Esophagus muscularis mucosa (tissue), 4 donors: ENCODE data around the gene PRXL2C. TPM values are rescaled to one million over a fixed set of nuclear protein-coding genes. Genes with fewer than 3 reads are reported as not detected.

Source experiments
- DNase-seq: peaks from one replicate; pipeline ENCODE4 v3.0.0-alpha.2; 2017; ENCODE audit errors: extremely low spot score
- H3K27ac ChIP-seq, 4 donors: fragments of 200-600 bp; sonication (generic); replicated peaks in 1 of 4; 1 replicate in 3 of 4; 2 replicates in 1 of 4; pipeline ENCODE4 v1.5.1; 2016 to 2019; ENCODE audit warnings: mild to moderate bottlenecking in 1 of 4
- H3K27me3 ChIP-seq, 4 donors: fragments of 200-600 bp; sonication (generic); one replicate each; pipeline versions ENCODE4 v1.5.1 to v1.6.0; 2016 to 2019
- H3K36me3 ChIP-seq, 4 donors: fragments of 200-600 bp; sonication (generic); one replicate each; pipeline ENCODE4 v1.5.1; 2016 to 2019
- H3K4me1 ChIP-seq, 4 donors: fragments of 200-600 bp; sonication (generic); one replicate each; pipeline ENCODE4 v1.5.1; 2016 to 2019
- H3K4me3 ChIP-seq, 4 donors: fragments of 200-600 bp; sonication (generic); 1 replicate in 2 of 4; 2 replicates in 2 of 4; pipeline ENCODE4 v1.5.1; 2016 to 2019; ENCODE audit warnings: mild to moderate bottlenecking in 4 of 4, moderate library complexity in 1 of 4
- H3K9me3 ChIP-seq, 4 donors: fragments of 200-600 bp; sonication (generic); 1 replicate in 3 of 4; 2 replicates in 1 of 4; pipeline ENCODE4 v1.5.1; 2016 to 2019
- EP300 ChIP-seq: sonication (generic); formaldehyde crosslinking; IDR thresholded peaks from one replicate; pipeline ENCODE4 v1.6.1; 2017; ENCODE audit warnings: antibody characterized with exemption
- POLR2A ChIP-seq: fragments of 450-650 bp; IDR thresholded peaks from one replicate; pipeline ENCODE4 v1.6.1; 2017; ENCODE audit warnings: antibody characterized with exemption, moderate library complexity, mild to moderate bottlenecking, low read depth
- POLR2AphosphoS5 ChIP-seq, 2 donors: sonication (generic); formaldehyde crosslinking; IDR thresholded peaks; one replicate each; pipeline ENCODE4 v1.6.1; 2017; ENCODE audit warnings: antibody characterized with exemption in 2 of 2
- WGBS: methylation state at CpG from one replicate; pipeline ENCODE4 v1.1.5; 2018; 5-methylcytosine and 5-hydroxymethylcytosine counted together
- intact Hi-C: fragments of 100-400 bp; cut with DNase I; formaldehyde crosslinking; loops from one replicate; pipeline ENCODE4 v1.15.1; 2023
- total RNA-seq, 4 donors: library from RNA; depleted of rRNA; stranded (reverse); fragments of >200 nt; gene quantifications; one replicate each; pipeline versions ENCODE4 v1.1.0 to v1.2.1, GENCODE V29; 2016
- TF ChIP-seq, protein P1 (sequence below), 3 experiments: fragments of 200-600 bp in 2 of 3; fragments of 450-650 bp in 1 of 3; sonication (generic) in 2 of 3; IDR thresholded peaks; one replicate each; pipeline ENCODE4 v1.5.1; 2017 to 2019; ENCODE audit warnings: antibody characterized with exemption in 3 of 3, mild to moderate bottlenecking in 2 of 3, moderate library complexity in 1 of 3

PRXL2C gene
- total RNA-seq, 4 donors from 2014 or later: 20.3 to 33.3 (median 26.3) TPM

DNA sequence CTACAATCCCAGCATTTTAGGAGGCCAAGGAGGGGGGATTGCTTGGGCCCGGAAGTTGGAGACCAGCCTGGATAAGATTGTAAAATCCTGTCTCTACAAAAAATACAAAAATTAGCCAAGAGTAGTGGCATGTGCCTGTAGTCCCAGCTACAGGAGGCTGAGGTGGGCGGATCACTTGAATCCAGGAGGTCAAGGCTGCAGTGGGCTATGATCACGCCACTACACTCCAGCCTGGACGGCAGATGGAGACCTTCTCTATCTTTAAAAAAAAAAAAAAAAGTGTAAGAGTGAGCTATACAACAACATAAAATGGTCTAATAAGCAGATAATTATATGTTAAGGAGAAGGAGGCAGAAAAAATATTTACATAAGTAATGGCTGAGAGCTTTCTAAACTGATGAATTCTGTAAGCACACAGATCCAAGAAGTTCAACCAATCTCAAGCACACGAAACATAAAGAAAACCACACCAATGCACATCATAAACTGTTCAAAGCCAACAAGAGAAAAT, 58.5 kb downstream of the PRXL2C start:
- no peak for DNase-seq
- Histone ChIP-seq H3K27me3 (no peaks in the 10 kb centered on the region), H3K9me3 (no peaks in the 10 kb centered on the region), H3K4me3 (no peak overlapping the region), H3K27ac (no peak overlapping the region), H3K36me3 (no peaks in the 10 kb centered on the region), H3K4me1 (no peaks in the 10 kb centered on the region)
- TF ChIP-seq POLR2A (no peak), POLR2AphosphoS5 (IDR thresholded peaks at IDR 0.05) (no peak), EP300 (no peak)
- TF ChIP-seq, protein P1, sequence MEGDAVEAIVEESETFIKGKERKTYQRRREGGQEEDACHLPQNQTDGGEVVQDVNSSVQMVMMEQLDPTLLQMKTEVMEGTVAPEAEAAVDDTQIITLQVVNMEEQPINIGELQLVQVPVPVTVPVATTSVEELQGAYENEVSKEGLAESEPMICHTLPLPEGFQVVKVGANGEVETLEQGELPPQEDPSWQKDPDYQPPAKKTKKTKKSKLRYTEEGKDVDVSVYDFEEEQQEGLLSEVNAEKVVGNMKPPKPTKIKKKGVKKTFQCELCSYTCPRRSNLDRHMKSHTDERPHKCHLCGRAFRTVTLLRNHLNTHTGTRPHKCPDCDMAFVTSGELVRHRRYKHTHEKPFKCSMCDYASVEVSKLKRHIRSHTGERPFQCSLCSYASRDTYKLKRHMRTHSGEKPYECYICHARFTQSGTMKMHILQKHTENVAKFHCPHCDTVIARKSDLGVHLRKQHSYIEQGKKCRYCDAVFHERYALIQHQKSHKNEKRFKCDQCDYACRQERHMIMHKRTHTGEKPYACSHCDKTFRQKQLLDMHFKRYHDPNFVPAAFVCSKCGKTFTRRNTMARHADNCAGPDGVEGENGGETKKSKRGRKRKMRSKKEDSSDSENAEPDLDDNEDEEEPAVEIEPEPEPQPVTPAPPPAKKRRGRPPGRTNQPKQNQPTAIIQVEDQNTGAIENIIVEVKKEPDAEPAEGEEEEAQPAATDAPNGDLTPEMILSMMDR (IDR thresholded peaks at IDR 0.05): no peak
- intact Hi-C loops: no loop called here
- 94% methylated on average over 5 of the region's 5 CpGs for WGBS

Other genes starting within 250 kb of the PRXL2C start
- 1 to 10 TPM; 2.0 to 3.4 (median 2.6) TPM for gene ZNF367, start 236.9 kb downstream of the PRXL2C start, total RNA-seq
- gene HABP4, start 205.1 kb downstream of the PRXL2C start, total RNA-seq: 10 to 100 TPM; 38.4 to 97.2 (median 54.2) TPM
- gene CDC14B, start 35.5 kb downstream of the PRXL2C start, total RNA-seq: 10 to 100 TPM; 22.0 to 39.7 (median 27.0) TPM
- 10 to 100 TPM; 11.4 to 15.6 (median 13.3) TPM for gene ZNF510, start 122.8 kb upstream of the PRXL2C start, total RNA-seq
- gene ZNF782, start 199.2 kb upstream of the PRXL2C start, total RNA-seq: 10 to 100 TPM in 1 of 4 donors, 1 to 10 TPM in 3; 5.8 to 17.0 (median 7.5) TPM